HEK293T (cell line): ENCODE data around the gene SNAPC4.

Experiments
- BHLHE40 ChIP-seq: fragments of 450-650 bp; IDR thresholded peaks from 2 replicates; pipeline ENCODE4 v1.6.1; 2016; ENCODE audit warnings: mild to moderate bottlenecking, moderate library complexity, borderline replicate concordance
- ELF4 ChIP-seq: fragments of 450-650 bp; IDR thresholded peaks from 2 replicates; pipeline ENCODE4 v1.6.1; 2017; ENCODE audit warnings: antibody characterized with exemption
- FOXM1 ChIP-seq: fragments of 450-650 bp; IDR thresholded peaks from 2 replicates; pipeline ENCODE4 v1.6.1; 2017; ENCODE audit warnings: mild to moderate bottlenecking, borderline replicate concordance
- HDGF ChIP-seq: fragments of 450-650 bp; IDR thresholded peaks from 2 replicates; pipeline ENCODE4 v1.6.1; 2017; ENCODE audit warnings: antibody characterized with exemption, borderline replicate concordance
- NFRKB ChIP-seq: fragments of 450-650 bp; IDR thresholded peaks from 2 replicates; pipeline ENCODE4 v1.6.1; 2016; ENCODE audit warnings: mild to moderate bottlenecking, moderate library complexity
- PKNOX1 ChIP-seq: fragments of 450-650 bp; IDR thresholded peaks from 2 replicates; pipeline ENCODE4 v1.6.1; 2016
- SP1 ChIP-seq: fragments of 450-650 bp; IDR thresholded peaks from 2 replicates; pipeline ENCODE4 v1.6.1; 2017
- SUZ12 ChIP-seq: fragments of 450-650 bp; IDR thresholded peaks from 2 replicates; pipeline ENCODE4 v1.6.1; 2016; ENCODE audit warnings: mild to moderate bottlenecking
- TARDBP ChIP-seq: fragments of 450-650 bp; IDR thresholded peaks from 2 replicates; pipeline ENCODE4 v1.6.1; 2016
- ZNF384 ChIP-seq: fragments of 450-650 bp; IDR thresholded peaks from 2 replicates; pipeline ENCODE4 v1.6.1; 2016

DNA sequence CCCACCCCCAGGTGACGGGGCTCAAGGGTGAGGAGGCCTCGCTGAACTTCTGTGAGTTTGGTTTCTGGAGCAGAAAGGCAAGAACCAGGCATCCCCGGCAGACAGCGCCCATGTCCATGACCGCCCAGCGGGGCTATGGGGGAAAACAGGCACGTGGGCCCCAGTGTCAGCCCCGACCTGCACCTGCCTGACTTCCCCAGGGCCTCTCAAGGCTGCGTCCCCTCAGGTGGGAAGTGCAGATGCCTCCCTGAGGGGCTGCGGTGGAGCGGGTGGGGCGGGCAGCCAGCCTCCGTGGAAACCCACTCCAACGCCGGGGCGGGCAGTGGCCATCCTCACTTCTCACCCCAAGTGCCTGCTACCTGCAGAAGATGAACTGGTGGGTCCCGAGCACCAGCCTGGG is 19.6 kb downstream of the SNAPC4 start:
- no peak for TF ChIP-seq FOXM1
- TF ChIP-seq HDGF = no peak
- no peak for TF ChIP-seq SP1
- no peak for TF ChIP-seq NFRKB
- TF ChIP-seq ZNF384 = no peak
- no peak for TF ChIP-seq PKNOX1
- no peak for TF ChIP-seq SUZ12
- no peak for TF ChIP-seq TARDBP
- no peak for TF ChIP-seq BHLHE40
- TF ChIP-seq ELF4 = no peak
